EH (cell line): ENCODE data around the gene SPACA5.
"Not testable (repeated sequence)": the region's sequence is repeated elsewhere in the genome, so short reads cannot be mapped to it uniquely, and the experiment has no call there.

ENCODE experiments used
- DNase-seq: peaks from one replicate; pipeline ENCODE4 v3.0.0-alpha.2; 2015; ENCODE audit warnings: low read depth

Gene SPACA5

DNA sequence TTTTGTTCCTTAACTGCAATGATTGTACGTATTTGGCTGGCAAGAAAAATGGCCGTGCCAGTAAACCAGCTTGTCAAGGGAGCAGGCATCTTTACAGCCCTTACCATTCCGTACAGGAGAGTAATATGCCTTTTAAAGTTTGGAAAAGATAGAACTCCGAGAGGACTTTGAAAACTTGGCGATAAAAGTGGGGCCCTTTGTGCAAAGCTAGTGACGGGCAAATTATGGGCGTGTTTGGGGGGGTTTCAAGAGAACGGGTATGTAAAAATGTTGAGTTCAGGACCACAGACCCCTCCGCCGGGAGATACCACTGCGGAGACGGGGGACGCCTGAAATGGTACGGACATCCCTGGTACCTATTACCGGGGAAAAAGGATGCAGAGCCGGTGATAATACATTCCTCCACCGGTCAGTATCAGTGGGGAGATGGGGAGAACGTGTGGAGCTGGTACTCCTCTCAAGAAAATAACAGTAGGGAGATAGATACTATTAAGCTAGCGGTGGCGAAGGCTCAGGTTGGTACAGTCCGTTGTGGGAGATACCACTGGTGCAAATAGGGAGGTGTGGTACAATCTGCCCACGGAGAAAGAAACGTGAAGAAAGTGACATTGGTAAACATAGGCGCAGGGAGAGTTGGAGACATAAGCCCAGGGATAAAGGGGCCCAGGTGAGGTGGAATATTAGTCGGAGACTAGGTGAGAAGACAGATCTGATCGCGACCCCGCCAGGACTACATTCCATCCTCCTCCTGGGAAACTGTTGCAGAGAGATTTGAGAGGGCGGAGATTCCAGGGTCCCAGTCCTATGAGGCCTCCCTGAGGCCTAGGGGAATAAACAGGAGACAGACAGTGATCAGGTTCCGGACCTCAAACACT is 14.5 kb downstream of the SPACA5 start:
- peak; percentile 77 for DNase-seq

DNA sequence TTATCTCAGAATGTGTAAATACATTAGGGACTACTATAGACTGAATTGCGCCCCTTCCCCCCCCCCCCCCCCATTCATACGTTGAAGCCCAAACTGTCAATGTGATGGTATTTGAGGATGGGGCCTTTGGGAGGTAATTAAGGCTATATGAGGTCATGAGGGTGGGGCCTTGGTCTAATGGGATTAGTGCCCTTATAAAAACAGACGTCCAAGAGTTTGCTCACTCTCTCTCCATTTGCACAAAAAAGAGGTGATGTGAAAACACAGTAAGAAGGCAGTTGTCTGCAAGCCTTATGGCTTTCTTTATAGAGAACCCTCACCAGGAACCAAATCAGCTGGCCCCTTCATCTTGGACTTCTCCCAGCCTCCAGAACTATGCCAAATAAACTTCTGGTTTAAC is 15.3 kb downstream of the SPACA5 start:
- DNase-seq: no peak

GRCh38 chrX:48022738-48023137 is 15.9 kb downstream of the SPACA5 start:
- no peak for DNase-seq

DNA sequence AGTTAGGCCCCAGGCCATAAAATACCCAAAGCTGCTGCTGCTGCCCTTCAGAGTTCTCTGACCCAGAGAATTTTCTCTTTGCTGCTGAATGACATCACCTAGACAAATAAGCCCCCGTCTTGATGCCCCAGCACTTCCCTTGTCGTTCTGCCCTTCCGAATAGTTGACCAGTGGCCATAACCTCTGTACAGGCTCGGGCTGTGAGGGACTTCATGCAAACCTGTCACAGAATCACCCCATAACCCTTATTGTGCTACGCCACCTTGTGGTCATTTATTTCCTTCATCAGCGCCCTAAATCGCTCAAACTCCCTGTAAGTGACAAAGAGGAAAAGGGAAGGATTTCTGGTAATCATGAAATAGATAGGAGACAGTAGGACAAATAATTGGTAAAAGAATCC is 18.8 kb downstream of the SPACA5 start:
- peak; percentile 63 for DNase-seq

DNA sequence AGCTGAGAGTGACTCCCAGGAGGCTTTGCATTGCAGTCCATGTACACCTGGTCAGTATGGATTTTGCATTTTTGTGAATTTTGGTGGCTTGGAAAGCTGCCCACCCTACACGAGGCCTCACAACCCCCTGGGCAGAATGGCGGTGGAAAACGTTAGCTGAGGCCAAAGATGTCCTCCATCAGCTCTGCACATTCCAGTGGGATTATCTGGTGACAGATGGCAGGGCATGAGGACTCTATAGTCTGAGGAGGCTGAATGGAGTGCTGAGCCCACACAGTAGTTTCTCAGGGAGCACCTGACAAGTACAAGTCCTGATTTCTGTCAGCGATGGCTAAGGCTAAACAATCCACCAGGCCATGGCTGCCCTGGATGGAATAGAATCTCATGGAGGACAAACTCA is 20.8 kb downstream of the SPACA5 start:
- not testable (repeated sequence) for DNase-seq

- no peak for DNase-seq
These were observed 21.3 kb downstream of the SPACA5 start for GRCh38 chrX:48028091-48028490.

GRCh38 chrX:48030237-48030636 is 23.4 kb downstream of the SPACA5 start:
- no peak for DNase-seq

- not testable (repeated sequence) for DNase-seq
These were observed 23.9 kb downstream of the SPACA5 start for GRCh38 chrX:48030641-48031173.

GRCh38 chrX:48035891-48036290 is 29.1 kb downstream of the SPACA5 start:
- no peak for DNase-seq

- DNase-seq: no peak
These were observed 36.3 kb downstream of the SPACA5 start for GRCh38 chrX:48043056-48043455.

DNA sequence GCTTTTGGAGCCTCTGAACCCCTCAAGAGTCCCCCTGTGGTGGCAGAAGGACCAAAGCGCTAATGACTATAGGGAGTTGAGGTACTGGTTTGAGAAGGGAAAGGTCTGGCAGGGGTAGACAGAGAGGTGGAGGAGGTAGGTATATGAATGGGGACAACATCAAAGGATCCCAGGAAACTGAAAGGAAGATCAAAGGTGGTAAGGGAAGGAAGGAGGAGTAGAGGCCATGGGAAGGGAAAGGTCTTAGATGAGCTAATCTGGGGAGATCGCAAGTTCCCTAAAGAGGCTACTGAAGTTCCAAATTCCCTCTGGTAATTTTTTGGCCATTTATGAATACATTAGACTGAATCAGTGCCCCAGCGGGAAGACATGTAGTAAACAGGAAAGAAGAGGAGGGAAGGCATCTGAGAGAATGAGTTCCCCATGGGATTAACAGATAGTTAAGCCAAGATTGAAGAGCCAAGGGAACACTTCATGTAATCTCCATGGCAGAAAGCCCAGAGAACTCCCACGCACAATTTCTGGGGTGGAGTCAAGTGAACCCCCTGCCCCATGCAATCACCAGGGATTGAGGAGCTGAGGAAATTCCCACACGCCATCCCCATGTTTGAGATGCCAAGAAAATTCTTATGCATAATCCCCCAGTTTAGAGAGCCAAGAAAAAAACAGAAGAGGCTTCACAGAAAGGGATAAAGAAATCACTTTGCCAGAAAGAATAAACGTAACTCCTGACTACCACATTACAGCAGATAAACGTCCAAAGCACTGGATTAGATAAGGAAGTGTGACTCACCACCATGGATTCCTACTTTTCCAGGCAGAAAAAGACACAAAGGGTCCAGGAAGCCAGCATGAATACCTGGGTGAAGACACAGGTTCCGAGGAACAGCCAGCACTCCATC is 38.9 kb downstream of the SPACA5 start:
- peak; percentile 25 for DNase-seq

DNA sequence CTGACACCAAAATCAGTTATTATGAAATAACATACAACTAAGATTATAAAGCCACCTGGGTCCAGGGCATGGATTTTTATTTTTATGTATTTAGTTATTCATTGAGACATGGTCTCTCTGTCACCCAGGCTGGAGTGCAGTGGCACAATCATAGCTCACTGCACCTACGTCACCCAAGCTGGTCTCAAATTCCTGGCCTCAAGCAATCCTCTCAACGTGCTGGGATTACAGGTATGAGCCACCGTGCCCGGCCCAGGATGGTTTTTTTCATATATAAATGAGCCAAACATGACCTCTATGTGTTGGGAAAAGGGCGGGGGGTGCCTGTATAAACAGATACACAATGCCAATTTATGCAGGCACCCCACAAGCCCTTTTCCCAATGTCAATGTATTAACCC is 40.1 kb downstream of the SPACA5 start:
- DNase-seq: no peak

DNA sequence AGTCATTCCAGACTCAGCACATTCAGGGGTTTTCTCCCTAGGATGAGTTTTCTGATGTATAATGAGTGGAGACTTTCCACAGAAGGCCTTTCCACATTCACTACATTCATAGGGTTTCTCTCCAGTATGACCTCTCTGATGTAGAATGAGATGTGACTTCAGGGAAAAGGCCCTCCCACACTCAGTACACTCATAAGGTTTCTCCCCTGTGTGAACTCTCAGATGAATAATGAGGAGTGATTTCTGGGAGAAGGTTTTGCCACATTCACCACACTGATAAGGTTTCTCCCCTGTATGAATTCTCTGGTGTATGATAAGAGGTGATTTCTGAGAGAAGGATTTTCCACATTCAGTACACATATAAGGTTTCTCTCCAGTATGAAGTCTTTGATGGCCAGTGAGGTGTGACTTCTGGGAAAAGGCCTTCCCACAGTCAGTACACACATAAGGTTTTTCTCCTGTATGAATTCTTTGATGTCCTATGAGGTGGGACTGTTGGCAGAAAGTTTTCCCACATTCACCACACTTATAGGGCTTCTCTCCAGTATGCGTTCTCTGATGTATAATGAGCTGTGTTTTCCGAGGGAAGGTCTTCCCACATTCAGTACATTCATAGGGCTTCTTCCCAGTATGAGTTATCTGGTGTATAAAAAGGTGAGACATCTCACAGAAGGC is 52.0 kb downstream of the SPACA5 start:
- DNase-seq: no peak

GRCh38 chrX:48059296-48059639 is 52.5 kb downstream of the SPACA5 start:
- DNase-seq: no peak
